ENCODE measurements around the gene FBXO41. TPM values are rescaled to one million over a fixed set of nuclear protein-coding genes. Genes with fewer than 3 reads are reported as not detected.

The FBXO41 gene
- total RNA-seq, 1 donor from 2014 or later, result 1.5 TPM

GRCh38 chr2:73307720-73308119, 23.4 kb upstream of the FBXO41 start:
- Mint-ChIP-seq H3K9me3 (no peaks in the 10 kb centered on the region), H3K4me3 (no peak overlapping the region), H3K27me3 (ENCODE audit: insufficient read depth, low read depth) (peaks cover 9% of the 10 kb centered on the region), H3K36me3 (no peaks in the 10 kb centered on the region), H3K4me1 (no peaks in the 10 kb centered on the region), H3K27ac (no peak overlapping the region)
- Histone ChIP-seq H4K20me1 (ENCODE audit: low read depth) (no peaks in the 10 kb centered on the region), H3K27me3 (peaks cover 44% of the 10 kb centered on the region), H3K4me2 (no peak overlapping the region), H3K4me1 (no peaks in the 10 kb centered on the region), H3K9me3 (ENCODE audit: low read depth) (no peaks in the 10 kb centered on the region), H2AFZ (replicated peaks) (no peak overlapping the region), H3K4me3 (no peak overlapping the region), H3K36me3 (no peaks in the 10 kb centered on the region), H3F3A (ENCODE audit: low read depth) (no peaks in the 10 kb centered on the region), H3K79me2 (ENCODE audit: low read depth) (no peaks in the 10 kb centered on the region), H3K27ac (no peak overlapping the region), H3K9ac (no peak overlapping the region)
- TF ChIP-seq EZH2phosphoT487 (IDR thresholded peaks at IDR 0.05) (no peak), EZH2 (IDR thresholded peaks at IDR 0.05) (no peak), CTCF (IDR thresholded peaks at IDR 0.05) (no peak)
- no peak for DNase-seq (ENCODE audit: low spot score)

DNA sequence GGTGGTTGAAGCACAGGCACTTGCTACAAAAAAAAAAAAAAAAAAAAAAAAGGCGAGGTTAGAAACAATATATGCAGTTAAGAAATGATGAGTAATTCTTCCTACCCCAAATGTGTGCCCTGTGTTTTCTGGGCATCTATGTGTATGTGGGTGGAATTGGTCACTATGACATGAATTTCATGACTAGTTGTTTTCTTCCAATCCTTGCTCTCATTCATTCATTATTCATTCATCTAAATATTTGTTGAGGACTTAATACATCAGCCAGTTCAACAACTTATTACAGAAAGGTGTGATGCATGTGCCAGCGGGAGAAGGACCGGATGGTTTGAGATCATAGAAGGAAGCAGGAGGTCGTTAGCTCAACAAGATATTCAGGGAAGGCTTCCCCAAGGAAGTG, 17.4 kb upstream of the FBXO41 start:
- TF ChIP-seq EZH2 (IDR thresholded peaks at IDR 0.05), result no peak
- Mint-ChIP-seq H3K4me3 (no peak overlapping the region), H3K27ac (no peak overlapping the region), H3K36me3 (no peaks in the 10 kb centered on the region), H3K27me3 (ENCODE audit: insufficient read depth, low read depth) (peaks cover 20% of the 10 kb centered on the region), H3K4me1 (peaks cover 12% of the 10 kb centered on the region), H3K9me3 (no peaks in the 10 kb centered on the region)
- Histone ChIP-seq H3K79me2 (ENCODE audit: low read depth) (no peaks in the 10 kb centered on the region), H3K4me2 (no peak overlapping the region), H3F3A (ENCODE audit: low read depth) (no peaks in the 10 kb centered on the region), H3K9ac (no peak overlapping the region), H3K27ac (no peak overlapping the region), H3K4me3 (no peak overlapping the region), H3K27me3 (peaks cover 95% of the 10 kb centered on the region), H4K20me1 (ENCODE audit: low read depth) (no peaks in the 10 kb centered on the region), H2AFZ (replicated peaks) (no peak overlapping the region), H3K9me3 (ENCODE audit: low read depth) (no peaks in the 10 kb centered on the region), H3K36me3 (no peaks in the 10 kb centered on the region), H3K4me1 (no peaks in the 10 kb centered on the region)
- no peak for DNase-seq (ENCODE audit: low spot score)

GRCh38 chr2:73300926-73301325, 16.6 kb upstream of the FBXO41 start:
- H3K4me1 ChIP-seq, result no peaks in the 10 kb centered on the region
- Mint-ChIP-seq H3K4me3 (no peak overlapping the region), H3K27ac (no peak overlapping the region), H3K27me3 (ENCODE audit: insufficient read depth, low read depth) (peaks cover 26% of the 10 kb centered on the region), H3K36me3 (no peaks in the 10 kb centered on the region), H3K9me3 (no peaks in the 10 kb centered on the region), H3K4me1 (peaks cover 12% of the 10 kb centered on the region)
- H3K9ac ChIP-seq, result no peak overlapping the region
- no peak overlapping the region for H3K27ac ChIP-seq
- no peak overlapping the region for H3K4me3 ChIP-seq
- no peak overlapping the region for H2AFZ ChIP-seq (replicated peaks)
- no peaks in the 10 kb centered on the region for H3K9me3 ChIP-seq (ENCODE audit: low read depth)
- H3K27me3 ChIP-seq, result peaks cover 95% of the 10 kb centered on the region
- no peaks in the 10 kb centered on the region for H4K20me1 ChIP-seq (ENCODE audit: low read depth)
- no peaks in the 10 kb centered on the region for H3F3A ChIP-seq (ENCODE audit: low read depth)
- H3K79me2 ChIP-seq (ENCODE audit: low read depth), result no peaks in the 10 kb centered on the region
- no peak overlapping the region for H3K4me2 ChIP-seq
- H3K36me3 ChIP-seq, result no peaks in the 10 kb centered on the region
- no peak for TF ChIP-seq EZH2 (IDR thresholded peaks at IDR 0.05)
- no peak for TF ChIP-seq CTCF (IDR thresholded peaks at IDR 0.05)
- no peak for TF ChIP-seq EZH2phosphoT487 (IDR thresholded peaks at IDR 0.05)
- DNase-seq (ENCODE audit: low spot score), result no peak

GRCh38 chr2:73297586-73297985, 13.3 kb upstream of the FBXO41 start:
- Histone ChIP-seq H2AFZ (replicated peaks) (no peak overlapping the region), H3K4me3 (no peak overlapping the region), H3K9me3 (ENCODE audit: low read depth) (no peaks in the 10 kb centered on the region), H4K20me1 (ENCODE audit: low read depth) (peaks cover 7% of the 10 kb centered on the region), H3K27me3 (peaks cover 100% of the 10 kb centered on the region), H3K4me1 (peaks cover 3% of the 10 kb centered on the region), H3K79me2 (ENCODE audit: low read depth) (no peaks in the 10 kb centered on the region), H3K27ac (no peak overlapping the region), H3F3A (ENCODE audit: low read depth) (no peaks in the 10 kb centered on the region), H3K36me3 (no peaks in the 10 kb centered on the region), H3K4me2 (no peak overlapping the region), H3K9ac (no peak overlapping the region)
- H3K27ac Mint-ChIP-seq, result no peak overlapping the region
- H3K9me3 Mint-ChIP-seq, result no peaks in the 10 kb centered on the region
- no peak for DNase-seq (ENCODE audit: low spot score)
- peaks cover 12% of the 10 kb centered on the region for H3K4me1 Mint-ChIP-seq
- TF ChIP-seq EZH2 (IDR thresholded peaks at IDR 0.05) (no peak), CTCF (IDR thresholded peaks at IDR 0.05) (no peak), EZH2phosphoT487 (IDR thresholded peaks at IDR 0.05) (no peak)
- H3K27me3 Mint-ChIP-seq (ENCODE audit: insufficient read depth, low read depth), result peaks cover 48% of the 10 kb centered on the region
- H3K36me3 Mint-ChIP-seq, result no peaks in the 10 kb centered on the region
- no peak overlapping the region for H3K4me3 Mint-ChIP-seq

Data from neural progenitor cell (in vitro differentiated cells).